ENCODE results near the gene RGS7BP.

Gene RGS7BP

DNA sequence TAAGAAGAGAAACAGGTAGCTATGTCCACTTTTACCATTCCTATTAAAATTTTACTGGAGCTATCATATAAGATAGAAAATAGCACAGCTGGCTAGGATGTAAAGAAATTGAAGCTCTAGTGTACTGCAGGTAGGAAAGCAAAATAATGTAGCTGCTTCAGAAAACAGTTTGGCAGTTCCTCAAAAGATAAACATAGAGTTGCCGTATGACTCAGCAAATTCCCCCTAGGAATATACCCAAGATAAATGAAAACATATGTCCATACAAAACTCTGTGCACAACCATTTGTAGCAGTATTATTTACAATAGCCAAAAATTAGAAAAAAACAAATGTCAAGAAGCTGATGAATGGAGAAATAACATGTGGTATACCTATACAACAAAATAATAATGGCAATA lies 119.9 kb downstream of the RGS7BP start:
- Histone ChIP-seq H3K9me3 (replicated peaks; ENCODE audit: insufficient read depth, low read length) (no peaks in the 10 kb centered on the region), H3K79me2 (ENCODE audit: low read length) (no peaks in the 10 kb centered on the region), H2AFZ (ENCODE audit: low read length) (no peak overlapping the region), H3K27ac (ENCODE audit: low read length) (no peak overlapping the region), H3K4me1 (ENCODE audit: low read length) (no peaks in the 10 kb centered on the region), H3K9me2 (replicated peaks; ENCODE audit: insufficient read depth, low read length) (no peaks in the 10 kb centered on the region), H4K20me1 (ENCODE audit: insufficient read depth, low read length) (no peaks in the 10 kb centered on the region), H3K9ac (ENCODE audit: low read length) (no peak overlapping the region), H3K4me3 (ENCODE audit: low read length) (no peak overlapping the region), H3K4me2 (ENCODE audit: low read depth, low read length) (no peak overlapping the region), H3K36me3 (replicated peaks; ENCODE audit: insufficient read depth, low read length) (no peaks in the 10 kb centered on the region), H3F3A (ENCODE audit: insufficient read depth, low read length) (no peaks in the 10 kb centered on the region), H3K27me3 (replicated peaks; ENCODE audit: insufficient read depth, low read length) (no peaks in the 10 kb centered on the region)
- no peak for DNase-seq
- TF ChIP-seq, protein P1, sequence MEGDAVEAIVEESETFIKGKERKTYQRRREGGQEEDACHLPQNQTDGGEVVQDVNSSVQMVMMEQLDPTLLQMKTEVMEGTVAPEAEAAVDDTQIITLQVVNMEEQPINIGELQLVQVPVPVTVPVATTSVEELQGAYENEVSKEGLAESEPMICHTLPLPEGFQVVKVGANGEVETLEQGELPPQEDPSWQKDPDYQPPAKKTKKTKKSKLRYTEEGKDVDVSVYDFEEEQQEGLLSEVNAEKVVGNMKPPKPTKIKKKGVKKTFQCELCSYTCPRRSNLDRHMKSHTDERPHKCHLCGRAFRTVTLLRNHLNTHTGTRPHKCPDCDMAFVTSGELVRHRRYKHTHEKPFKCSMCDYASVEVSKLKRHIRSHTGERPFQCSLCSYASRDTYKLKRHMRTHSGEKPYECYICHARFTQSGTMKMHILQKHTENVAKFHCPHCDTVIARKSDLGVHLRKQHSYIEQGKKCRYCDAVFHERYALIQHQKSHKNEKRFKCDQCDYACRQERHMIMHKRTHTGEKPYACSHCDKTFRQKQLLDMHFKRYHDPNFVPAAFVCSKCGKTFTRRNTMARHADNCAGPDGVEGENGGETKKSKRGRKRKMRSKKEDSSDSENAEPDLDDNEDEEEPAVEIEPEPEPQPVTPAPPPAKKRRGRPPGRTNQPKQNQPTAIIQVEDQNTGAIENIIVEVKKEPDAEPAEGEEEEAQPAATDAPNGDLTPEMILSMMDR (IDR thresholded peaks at IDR 0.05; ENCODE audit: low read length), result no peak
- TF ChIP-seq EZH2 (optimal IDR thresholded peaks at IDR 0.05; ENCODE audit: low read depth, low read length) (no peak), EZH2phosphoT487 (IDR thresholded peaks at IDR 0.05; ENCODE audit: low read length) (no peak)

DNA sequence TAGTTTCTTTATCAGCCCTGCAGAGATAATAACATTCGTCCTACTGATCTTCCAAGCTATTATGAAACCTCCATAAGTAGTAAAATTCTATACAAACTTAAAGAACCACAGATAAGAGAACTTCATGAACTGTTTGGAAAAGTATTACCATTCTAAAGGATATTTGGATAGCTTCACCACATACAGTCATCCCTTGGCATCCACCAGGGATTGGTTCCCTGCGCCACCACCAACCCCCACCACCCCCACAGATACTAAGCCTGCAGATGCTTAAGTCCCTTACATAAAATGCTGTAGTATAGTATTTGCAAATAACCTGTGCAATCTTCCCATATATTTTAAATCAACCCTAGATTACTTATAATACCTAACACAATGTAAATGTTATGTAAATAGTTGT lies 123.1 kb downstream of the RGS7BP start:
- H3K9me2 ChIP-seq (replicated peaks; ENCODE audit: insufficient read depth, low read length), result no peaks in the 10 kb centered on the region
- no peak for DNase-seq

DNA sequence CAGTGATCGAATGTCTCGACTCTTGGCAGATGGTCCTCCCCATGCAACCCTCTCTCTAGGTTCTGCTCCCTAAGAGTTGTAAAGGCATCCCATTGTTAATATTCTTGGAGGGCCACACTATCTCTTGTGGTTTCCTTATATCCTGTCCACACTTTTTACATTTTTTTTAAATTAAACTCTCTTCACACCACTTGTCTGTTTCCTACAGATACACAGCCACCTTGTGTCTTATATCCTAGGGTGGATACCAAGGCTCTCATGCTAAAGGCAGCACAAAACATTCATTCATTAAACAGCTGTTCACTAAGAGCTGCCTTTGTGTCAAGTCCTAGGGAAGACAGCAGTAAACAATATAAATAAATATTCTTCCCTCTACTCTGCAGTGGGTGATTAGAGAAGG lies 124.0 kb downstream of the RGS7BP start:
- Histone ChIP-seq H3K4me3 (ENCODE audit: low read length) (no peak overlapping the region), H3K9me3 (replicated peaks; ENCODE audit: insufficient read depth, low read length) (no peaks in the 10 kb centered on the region), H3K79me2 (ENCODE audit: low read length) (no peaks in the 10 kb centered on the region), H4K20me1 (ENCODE audit: insufficient read depth, low read length) (no peaks in the 10 kb centered on the region), H3K9ac (ENCODE audit: low read length) (no peak overlapping the region), H3K27me3 (replicated peaks; ENCODE audit: insufficient read depth, low read length) (no peaks in the 10 kb centered on the region), H3K4me2 (ENCODE audit: low read depth, low read length) (no peak overlapping the region), H3K4me1 (ENCODE audit: low read length) (no peaks in the 10 kb centered on the region), H3K27ac (ENCODE audit: low read length) (no peak overlapping the region), H3K36me3 (replicated peaks; ENCODE audit: insufficient read depth, low read length) (no peaks in the 10 kb centered on the region), H3K9me2 (replicated peaks; ENCODE audit: insufficient read depth, low read length) (no peaks in the 10 kb centered on the region), H3F3A (ENCODE audit: insufficient read depth, low read length) (no peaks in the 10 kb centered on the region), H2AFZ (ENCODE audit: low read length) (no peak overlapping the region)
- TF ChIP-seq EZH2 (optimal IDR thresholded peaks at IDR 0.05; ENCODE audit: low read depth, low read length) (no peak), EZH2phosphoT487 (IDR thresholded peaks at IDR 0.05; ENCODE audit: low read length) (no peak)
- TF ChIP-seq, protein P1 (IDR thresholded peaks at IDR 0.05; ENCODE audit: low read length), result no peak
- DNase-seq, result no peak

More for the DNA sequence above, 123.1 kb downstream of the RGS7BP start:
- no peaks in the 10 kb centered on the region for H3F3A ChIP-seq (ENCODE audit: insufficient read depth, low read length)
- H4K20me1 ChIP-seq (ENCODE audit: insufficient read depth, low read length), result no peaks in the 10 kb centered on the region
- TF ChIP-seq, protein P1 (IDR thresholded peaks at IDR 0.05; ENCODE audit: low read length), result no peak
- no peak for TF ChIP-seq EZH2phosphoT487 (IDR thresholded peaks at IDR 0.05; ENCODE audit: low read length)
- no peak for TF ChIP-seq EZH2 (optimal IDR thresholded peaks at IDR 0.05; ENCODE audit: low read depth, low read length)
- no peaks in the 10 kb centered on the region for H3K36me3 ChIP-seq (replicated peaks; ENCODE audit: insufficient read depth, low read length)
- no peak overlapping the region for H3K9ac ChIP-seq (ENCODE audit: low read length)
- H3K4me1 ChIP-seq (ENCODE audit: low read length), result no peaks in the 10 kb centered on the region
- no peak overlapping the region for H2AFZ ChIP-seq (ENCODE audit: low read length)
- no peak overlapping the region for H3K4me3 ChIP-seq (ENCODE audit: low read length)
- H3K79me2 ChIP-seq (ENCODE audit: low read length), result no peaks in the 10 kb centered on the region
- no peak overlapping the region for H3K27ac ChIP-seq (ENCODE audit: low read length)
- H3K27me3 ChIP-seq (replicated peaks; ENCODE audit: insufficient read depth, low read length), result no peaks in the 10 kb centered on the region
- no peaks in the 10 kb centered on the region for H3K9me3 ChIP-seq (replicated peaks; ENCODE audit: insufficient read depth, low read length)
- no peak overlapping the region for H3K4me2 ChIP-seq (ENCODE audit: low read depth, low read length)

Data from MM.1S (cell line).